Fibroblast of skin of left quadriceps (primary cell): ENCODE data around the gene ZNF552.
"Not testable (repeated sequence)": the region's sequence is repeated elsewhere in the genome, so short reads cannot be mapped to it uniquely, and the experiment has no call there.

Source experiments
- DNase-seq, 2 experiments: peaks; one replicate each; pipeline ENCODE4 v3.0.0-alpha.2; 2013; ENCODE audit warnings: low read depth in 2 of 2

Gene ZNF552

DNA sequence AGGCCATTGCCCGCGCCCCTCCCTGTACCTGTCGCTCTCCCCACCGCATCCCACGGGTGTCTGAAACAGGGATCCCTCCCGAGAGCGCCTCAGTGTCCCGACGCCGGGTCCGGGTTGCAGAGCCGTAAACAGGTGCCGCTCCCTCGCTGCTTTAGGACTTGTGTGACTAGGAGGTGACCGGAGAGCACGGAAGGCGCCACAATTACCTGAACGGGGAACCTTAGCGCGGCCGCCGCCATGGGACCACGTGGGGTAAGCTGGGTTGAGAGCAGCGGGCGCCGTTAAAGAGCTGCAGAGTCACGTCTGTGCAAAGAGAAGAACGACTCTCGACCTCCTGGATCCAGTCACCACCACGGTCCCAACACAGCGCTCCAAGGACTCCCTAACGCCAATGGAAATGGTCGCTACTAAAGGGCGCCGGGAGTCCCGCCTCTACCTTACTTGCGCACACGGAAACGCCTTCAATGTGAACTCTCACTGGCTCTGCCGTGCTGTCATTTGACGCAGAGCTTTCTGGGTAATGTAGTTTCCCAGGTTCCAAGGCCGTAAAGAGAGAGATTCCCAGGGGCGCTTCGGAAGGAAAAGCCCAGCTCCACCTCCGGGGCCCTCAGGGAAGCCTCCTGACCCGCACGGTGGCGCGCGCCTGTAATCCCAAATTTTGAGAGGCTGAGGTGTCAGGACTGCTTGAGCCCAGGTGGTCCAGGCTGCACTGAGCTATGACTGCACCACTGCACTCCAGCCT lies at the start of gene ZNF552:
Gene ZNF552, minus strand, starts transcription at position 409 of the 742 bp plus-strand sequence. Its CDS starts 170 bp downstream, at position 239.
- DNase-seq, result peak; percentile 78 to 80

DNA sequence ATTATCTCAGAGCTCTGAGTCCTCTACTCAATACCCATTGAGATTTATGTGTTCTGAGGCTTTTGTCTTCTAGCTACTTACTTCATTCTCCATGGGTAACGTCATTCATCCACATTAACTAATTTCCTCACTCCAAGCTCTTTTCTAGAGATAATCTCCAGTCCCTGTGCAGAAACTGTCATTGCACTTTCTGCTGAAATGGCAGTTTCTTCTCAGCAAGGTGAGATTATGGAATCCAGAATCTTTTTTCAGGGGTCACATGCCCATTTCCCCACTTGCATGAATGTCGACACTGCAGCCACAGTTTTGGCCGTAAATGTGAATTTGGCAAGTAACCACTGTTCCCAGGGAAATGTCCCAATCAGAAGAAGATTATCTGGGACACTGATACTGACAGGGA lies 47.6 kb upstream of the ZNF552 start:
- DNase-seq, result not testable (repeated sequence)

DNA sequence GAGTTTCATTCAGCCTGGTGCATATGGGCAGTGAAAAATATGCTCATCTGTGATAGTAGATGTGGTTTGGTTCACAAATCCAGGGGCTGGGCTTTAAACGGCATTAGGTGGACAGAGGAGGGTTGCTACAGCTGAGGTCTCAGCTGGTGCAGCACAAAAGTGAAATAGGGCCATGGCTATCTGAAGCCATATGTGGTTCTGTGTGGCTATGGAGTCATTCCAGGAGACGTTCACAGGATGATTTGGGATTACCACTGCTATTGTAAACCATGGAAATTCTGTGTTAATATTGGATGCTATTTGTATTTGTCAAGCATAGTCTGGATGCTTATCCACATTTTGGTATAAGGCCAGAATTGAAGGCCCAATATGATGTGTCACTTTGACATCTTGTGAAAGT lies 39.4 kb upstream of the ZNF552 start:
- not testable (repeated sequence) for DNase-seq

DNA sequence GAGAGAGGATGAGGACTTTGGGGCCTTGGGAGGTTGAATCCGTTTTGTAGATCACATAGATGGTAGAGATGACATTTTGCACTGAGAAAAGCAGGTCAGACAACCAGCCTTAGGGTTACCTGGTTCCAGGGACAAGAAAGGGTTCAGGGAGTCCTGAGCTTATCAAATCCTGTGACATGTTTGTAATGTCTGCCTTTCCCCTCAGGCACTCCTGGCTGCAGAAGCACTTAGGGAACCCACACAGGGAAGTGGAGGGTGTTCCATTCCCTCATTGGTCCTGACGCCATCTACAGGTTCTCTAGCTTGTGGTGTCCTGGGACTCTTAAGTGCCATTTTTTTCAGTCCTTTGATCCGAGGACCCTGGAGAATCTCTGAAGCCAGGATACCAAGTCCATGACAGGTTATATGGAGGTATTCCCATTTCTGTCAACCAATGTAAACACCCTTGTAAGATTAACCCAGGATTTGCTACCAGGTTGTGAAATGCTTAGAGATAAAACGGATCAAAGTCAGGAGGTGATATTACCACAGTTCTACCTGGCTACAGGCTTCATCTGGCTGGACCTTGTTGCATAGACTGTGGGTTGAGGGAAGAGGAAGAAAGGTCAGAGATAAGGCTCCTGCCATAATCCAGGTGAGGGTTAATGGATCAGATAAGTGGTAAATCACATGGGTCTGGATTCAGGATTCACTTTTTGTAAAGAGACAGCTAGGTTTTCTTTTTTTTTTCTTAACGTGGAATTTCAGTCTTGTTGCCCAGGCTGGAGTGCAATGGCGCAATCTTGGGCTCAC lies 37.3 kb upstream of the ZNF552 start:
- DNase-seq, result not testable (repeated sequence)

DNA sequence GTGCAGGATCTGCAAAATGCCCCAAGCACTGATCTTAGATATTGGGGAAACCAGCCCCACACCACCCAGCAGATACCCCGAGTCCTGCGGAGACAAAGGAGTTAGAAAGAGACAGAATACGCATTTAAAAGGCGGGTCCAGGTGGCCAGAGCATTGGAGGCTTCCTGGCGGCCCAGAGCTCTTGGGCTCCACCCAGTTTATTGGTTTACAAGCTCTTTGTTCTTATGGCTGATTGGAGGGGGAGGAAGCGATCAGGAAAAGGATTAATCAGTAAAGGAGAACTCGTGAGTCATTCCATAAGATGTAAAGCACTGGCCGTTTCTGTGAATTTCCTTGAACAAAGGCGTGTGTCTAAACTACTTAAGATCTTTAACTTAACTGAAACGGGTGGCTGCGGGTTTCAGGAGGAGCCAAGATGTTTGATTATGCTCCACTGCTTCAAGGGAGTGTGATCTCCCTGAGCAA lies 35.9 kb upstream of the ZNF552 start:
- no peak for DNase-seq

DNA sequence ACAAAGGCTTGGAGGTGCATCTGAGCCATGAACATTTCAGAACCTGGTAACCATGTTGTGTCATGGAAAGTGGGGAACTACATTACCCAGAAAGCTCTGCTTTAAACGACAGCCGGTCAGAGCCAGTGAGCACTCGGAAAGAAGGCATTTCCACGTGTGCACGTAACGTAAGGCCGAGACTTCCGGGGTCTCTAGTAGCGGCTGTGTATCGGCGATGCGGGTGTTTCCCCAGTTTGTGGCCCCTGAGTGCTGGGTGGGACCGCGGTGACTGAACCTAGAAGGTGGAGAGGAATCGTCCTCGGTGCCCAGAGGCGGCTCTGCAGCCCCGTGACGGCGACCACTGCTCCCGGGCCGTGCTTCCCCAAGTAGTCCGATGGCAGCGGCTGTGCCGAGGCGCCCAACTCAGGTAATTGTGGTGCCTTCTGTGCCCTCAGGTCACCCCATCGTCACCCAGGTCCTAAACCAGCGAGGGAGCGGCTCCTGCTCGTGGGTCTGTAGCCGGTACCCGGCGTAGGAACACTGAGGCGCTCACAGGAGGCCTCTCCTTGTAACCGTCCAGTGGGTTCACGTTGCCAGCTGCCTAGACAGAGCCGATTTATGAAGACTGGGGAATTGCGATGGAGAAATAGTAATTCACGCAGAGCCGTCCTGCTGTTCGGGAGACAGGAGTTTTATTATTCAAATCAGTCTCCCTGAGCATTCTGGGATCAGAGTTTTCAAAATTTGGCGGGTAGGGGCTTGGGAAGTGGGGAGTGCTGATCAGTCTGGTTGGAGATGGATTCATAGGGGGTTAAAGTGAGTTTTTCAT lies 35.2 kb upstream of the ZNF552 start, which contains the start of gene ZNF587:
Gene ZNF587, plus strand, starts transcription at position 194 of the 808 bp plus-strand sequence. Its CDS starts 180 bp downstream, at position 374.
- DNase-seq, result peak; percentile 57 to 61

DNA sequence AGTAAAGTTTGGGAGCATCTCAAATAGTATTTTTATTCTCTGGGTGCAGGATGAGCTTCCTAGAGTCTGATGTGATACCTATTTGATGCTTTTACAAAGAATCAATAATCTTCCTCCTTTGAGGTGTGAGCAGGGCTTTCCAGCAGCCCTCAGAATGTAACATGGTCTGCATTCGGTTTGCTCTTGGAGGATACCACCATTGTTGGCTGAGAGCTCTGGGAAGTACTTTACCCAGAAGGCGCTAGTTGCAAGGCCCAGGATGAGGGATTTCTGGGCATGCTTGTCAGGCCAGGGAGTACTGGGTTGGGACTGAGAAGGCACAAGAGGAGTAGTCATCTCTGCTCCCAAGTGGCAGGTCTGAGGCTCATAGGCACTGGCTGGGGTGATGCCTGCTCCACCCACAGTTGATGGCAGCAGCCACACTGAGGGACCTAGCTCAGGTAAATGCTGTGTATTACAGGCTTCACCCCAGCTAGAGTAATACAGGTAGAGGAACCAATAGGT lies 34.5 kb upstream of the ZNF552 start:
- DNase-seq, result not testable (repeated sequence)

DNA sequence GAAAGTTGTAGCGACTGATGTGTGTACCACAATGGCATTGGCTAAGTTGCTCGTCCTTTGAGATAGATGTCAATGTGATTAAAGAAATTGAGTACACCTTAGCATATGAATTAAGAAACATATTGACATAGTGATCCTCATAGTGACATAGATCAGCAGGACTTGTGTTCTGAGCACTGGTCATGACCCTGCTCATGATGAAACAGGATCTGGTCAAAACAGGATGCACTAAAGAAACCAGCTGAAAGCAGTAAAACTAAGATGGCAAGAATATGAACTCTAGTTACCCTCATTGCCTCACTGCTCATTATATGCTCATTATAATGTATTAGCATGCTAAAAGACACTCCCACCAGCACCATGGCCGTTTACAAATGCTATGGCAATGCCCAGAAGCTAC lies 32.5 kb upstream of the ZNF552 start:
- DNase-seq, result not testable (repeated sequence)

DNA sequence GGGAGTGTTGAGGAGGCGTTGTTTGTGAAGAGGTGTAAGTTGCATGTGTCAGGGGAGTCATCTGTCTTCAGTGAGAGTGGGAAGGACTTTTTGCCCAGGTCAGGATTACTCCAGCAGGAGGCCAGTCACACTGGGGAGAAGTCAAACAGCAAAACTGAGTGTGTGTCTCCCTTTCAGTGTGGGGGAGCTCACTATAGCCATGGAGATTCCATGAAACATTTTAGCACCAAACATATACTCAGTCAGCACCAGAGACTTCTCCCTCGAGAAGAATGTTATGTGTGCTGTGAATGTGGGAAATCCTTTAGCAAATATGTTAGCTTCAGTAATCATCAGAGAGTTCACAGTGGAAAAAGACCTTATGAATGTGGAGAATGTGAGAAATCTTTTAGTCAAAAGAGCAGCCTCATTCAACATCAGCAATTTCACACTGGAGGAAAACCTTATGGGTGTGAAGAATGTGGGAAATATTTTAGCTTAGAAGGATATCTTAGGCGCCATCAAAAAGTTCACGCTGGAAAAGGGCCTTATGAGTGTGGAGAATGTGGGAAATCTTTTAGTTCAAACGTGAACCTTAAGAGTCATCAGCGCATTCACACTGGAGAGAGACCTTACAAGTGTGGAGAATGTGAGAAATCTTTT lies 26.5 kb upstream of the ZNF552 start:
- DNase-seq, result no peak

DNA sequence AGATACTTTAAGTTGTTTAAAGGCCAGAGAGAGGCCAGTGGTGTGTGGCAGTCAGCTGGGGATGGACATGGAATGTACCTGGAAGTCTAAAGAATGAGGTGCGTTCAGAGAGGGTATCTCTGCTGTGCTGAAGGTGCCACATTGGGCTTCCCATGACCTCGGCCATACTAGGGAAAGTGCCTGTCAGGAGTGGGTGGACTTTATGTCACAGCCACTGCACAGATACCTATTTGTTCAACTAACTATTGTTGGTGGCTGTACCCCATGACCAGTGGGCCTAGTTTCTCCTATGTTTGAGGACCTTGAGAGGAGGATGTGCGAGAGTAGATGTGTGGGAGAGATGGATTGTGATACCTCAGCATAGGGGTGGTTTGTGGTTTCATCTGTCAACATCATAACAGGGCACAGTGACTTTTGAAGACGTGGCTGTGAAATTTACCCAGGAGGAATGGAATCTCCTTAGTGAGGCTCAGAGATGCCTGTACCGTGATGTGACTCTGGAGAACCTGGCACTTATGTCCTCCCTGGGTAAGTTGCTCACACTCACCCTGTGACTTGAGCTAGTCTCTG lies 24.0 kb upstream of the ZNF552 start:
- not testable (repeated sequence) for DNase-seq

DNA sequence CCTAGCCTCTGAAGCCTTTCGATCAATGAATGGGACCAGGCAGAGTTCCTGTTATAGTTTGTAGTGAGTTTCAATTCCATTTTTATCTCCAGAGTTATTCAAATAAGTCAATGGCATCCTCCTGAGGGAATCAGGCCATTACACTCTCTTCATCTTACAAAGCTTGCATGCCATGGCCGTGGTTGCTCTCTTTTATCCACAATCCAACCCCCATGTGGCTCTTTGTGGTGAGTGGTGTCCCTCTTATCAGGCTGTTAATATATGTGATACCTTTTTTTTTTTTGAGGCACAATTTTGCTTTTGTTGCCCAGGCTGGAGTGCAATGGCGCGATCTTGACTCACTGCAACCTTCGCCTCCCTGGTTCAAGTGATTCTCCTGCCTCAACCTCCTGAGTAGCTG lies 22.3 kb upstream of the ZNF552 start:
- not testable (repeated sequence) for DNase-seq

DNA sequence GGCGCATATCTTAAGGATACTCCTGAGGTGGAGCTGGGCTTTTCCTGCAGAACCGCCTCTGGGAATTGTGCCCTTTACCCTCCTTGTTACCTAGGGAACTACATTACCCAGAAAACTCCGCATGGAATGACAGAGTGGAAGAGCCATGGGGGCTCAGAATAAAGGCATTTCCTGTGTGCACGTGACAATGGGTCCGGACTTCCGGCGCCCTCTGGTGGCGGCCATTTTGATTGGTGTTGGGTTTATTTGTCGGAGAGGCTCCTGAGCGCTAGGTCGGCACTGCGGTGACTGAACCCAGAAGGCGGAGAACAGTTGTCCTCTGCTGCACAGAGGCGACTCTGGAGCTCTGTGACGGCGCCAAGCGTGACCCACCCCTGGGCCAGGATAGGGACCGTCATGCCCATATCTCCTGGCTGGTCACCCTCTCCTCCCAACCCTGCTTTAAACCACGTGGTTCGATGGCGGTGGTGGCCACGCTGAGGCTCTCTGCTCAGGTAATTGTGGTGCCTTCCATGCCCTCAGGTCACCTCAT lies 15.4 kb upstream of the ZNF552 start, which contains the start of gene ZNF587B:
Gene ZNF587B, plus strand, starts transcription at position 229 of the 532 bp plus-strand sequence. Its CDS starts 230 bp downstream, at position 459.
- peak in 1 of 2 experiments; percentile 20 for DNase-seq

DNA sequence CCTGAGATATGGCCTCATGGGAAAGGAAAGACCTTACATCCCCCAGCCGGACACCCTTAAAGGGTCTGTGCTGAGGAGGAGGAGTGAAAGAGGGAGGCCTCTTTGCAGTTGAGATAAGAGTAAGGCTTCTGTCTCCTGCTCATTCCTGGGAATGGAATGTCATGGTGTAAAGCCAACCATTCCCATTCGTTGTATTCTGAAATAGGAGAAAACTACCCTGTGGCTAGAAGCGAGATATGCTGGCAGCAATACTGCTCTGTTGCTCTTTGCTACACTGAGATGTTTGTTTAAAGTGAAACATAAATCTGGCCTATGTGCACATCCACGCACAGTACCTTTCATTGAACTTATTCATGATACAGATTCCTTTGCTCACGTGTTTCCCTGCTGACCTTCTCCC lies 14.6 kb upstream of the ZNF552 start:
- DNase-seq, result no peak

DNA sequence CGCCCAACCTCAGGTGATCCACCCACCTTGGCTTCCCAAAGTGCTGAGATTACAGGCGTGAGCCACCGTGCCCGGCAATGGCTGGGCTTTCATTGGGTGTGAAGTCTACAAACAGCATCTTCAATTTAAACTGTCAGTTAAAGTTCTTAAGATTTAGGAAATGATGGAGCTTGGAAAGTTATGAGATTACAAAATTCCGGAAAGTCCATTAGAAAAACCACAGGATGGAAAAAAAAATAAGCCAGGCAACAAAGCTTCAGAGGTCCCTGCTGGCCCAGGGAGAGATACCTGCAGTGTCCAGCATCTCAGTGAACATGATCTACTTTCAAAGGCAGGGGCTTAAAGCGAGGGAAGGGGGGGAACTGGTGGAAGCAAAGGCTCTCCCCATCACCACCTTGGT lies 10.8 kb upstream of the ZNF552 start:
- no peak for DNase-seq

DNA sequence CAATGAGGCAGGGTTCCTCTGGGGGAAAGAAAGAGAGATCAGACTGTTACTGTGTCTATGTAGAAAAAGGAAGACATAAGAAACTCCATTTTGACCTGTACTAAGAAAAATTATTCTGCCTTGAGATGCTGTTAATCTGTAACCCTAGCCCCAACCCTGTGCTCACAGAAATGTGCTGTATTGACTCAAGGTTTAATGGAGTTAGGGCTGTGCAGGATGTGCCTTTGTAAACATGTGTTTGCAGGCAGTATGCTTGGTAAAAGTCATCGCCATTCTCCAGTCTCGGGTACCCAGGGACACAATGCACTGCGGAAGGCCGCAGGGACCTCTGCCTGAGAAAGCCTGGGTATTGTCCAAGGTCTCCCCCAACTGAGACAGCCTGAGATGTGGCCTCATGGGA lies 8.9 kb upstream of the ZNF552 start:
- not testable (repeated sequence) for DNase-seq

DNA sequence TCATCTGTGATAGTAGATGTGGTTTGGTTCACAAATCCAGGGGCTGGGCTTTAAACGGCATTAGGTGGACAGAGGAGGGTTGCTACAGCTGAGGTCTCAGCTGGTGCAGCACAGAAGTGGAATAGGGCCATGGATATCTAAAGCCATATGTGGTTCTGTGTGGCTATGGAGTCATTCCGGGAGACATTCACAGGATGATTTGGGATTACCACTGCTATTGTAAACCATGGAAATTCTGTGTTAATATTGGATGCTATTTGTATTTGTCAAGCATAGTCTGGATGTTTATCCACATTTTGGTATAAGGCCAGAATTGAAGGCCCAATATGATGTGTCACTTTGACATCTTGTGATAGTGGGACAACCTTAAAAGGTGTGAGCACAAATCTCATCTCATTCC lies 8.4 kb upstream of the ZNF552 start:
- not testable (repeated sequence) for DNase-seq

DNA sequence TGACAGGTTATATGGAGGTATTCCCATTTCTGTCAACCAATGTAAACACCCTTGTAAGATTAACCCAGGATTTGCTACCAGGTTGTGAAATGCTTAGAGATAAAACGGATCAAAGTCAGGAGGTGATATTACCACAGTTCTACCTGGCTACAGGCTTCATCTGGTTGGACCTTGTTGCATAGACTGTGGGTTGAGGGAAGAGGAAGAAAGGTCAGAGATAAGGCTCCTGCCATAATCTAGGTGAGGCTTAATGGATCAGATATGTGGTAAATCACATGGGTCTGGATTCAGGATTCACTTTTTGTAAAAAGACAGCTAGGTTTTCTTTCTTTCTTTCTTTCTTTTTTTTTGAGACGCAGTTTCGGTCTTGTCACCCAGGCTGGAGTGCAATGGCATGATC lies 6.8 kb upstream of the ZNF552 start:
- DNase-seq, result not testable (repeated sequence)

DNA sequence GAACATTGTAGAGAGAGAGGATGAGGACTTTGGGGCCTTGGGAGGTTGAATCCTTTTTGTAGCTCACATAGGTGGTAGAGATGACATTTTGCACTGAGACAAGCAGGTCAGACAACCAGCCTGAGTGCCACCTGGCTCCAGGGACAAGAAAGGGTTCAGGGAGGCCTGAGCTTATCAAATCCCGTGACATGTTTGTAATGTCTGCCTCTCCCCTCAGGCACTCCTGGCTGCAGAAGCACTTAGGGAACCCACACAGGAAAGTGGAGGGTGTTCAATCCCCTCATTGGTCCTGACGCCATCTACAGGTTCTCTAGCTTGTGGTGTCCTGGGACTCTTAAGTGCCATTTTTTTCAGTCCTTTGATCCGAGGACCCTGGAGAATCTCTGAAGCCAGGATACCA lies 6.4 kb upstream of the ZNF552 start:
- DNase-seq, result not testable (repeated sequence)

DNA sequence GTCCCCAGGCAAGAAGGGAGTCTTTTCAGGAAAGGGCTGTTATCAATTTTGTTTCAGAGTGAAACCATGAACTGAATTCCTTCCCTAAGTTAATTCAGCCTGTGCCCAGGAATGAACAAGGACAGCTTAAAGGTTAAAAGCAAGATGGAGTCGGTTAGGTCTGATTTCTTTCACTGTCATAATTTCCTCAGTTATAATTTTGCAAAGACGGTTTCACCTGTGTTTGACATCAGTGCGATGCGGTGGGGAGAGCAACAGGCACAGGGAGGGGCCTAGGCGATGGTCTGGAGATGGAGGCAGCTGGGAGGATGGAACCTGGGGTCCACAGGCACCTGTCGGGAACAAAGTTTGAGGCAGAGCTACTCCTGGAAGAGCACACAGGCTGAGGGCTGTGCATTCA lies 5.9 kb upstream of the ZNF552 start:
- no peak for DNase-seq

DNA sequence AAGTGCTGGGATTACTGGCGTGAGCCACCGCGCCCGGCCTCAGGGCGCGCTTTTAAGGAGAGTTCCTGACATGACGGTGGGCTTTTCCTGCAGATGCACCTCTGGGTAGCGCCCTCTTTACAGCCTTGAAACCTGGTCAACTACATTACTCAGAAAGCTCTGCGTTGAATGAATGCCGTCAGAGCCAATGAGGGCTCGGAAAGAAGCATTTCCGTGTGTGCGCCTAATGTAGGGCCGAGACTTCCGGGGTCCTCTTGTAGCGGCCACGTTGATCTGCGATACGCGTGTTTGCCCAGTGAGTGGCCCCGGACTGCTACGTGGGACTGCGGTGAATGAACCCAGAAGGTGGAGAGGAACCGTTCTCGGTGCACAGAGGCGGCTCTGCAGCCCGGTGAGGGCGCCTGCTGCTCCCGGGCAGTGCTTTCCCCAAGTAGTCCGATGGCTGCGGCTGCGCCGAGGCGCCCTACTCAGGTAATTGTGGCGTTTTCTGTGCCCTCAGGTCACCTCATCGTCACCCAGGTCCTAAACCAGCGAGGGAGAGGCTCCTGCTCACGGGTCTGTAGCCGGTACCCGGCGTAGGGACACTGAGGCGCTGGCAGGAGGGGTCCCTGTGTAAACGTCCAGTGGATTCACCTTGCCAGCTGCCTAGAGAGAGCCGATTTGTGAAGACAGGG lies 4.9 kb upstream of the ZNF552 start:
- peak; percentile 83 to 84 for DNase-seq
